H1 (cell line): Measurements from ENCODE around the gene CAPN1.

ENCODE experiments used
- CREB1 ChIP-seq: IDR thresholded peaks from 2 replicates; pipeline ENCODE4 v1.6.1; 2012; ENCODE audit warnings: inconsistent platforms
- EP300 ChIP-seq, 2 experiments: IDR thresholded peaks; 1 replicate in 1 of 2; 2 replicates in 1 of 2; pipeline ENCODE4 v1.6.1; 2011 to 2012; ENCODE audit warnings: low read depth in 2 of 2, low read length in 2 of 2, mild to moderate bottlenecking in 2 of 2, borderline replicate concordance in 1 of 2, inconsistent platforms in 1 of 2, moderate library complexity in 1 of 2
- HDAC6 ChIP-seq: IDR thresholded peaks from one replicate; pipeline ENCODE4 v1.7.1; 2012; ENCODE audit warnings: low read depth, mild to moderate bottlenecking, inconsistent platforms, low read length, moderate library complexity
- POLR2A ChIP-seq, 2 experiments: IDR thresholded peaks; 1 replicate in 1 of 2; 2 replicates in 1 of 2; pipeline ENCODE4 v1.6.1; 2011; ENCODE audit warnings: low read depth in 2 of 2, low read length in 2 of 2, mild to moderate bottlenecking in 2 of 2; ENCODE audit errors: control extremely low read depth in 1 of 2
- POLR2AphosphoS5 ChIP-seq: IDR thresholded peaks from 2 replicates; pipeline ENCODE4 v1.6.1; 2011; ENCODE audit warnings: low read depth, low read length
- TAF1 ChIP-seq: IDR thresholded peaks from 2 replicates; pipeline ENCODE4 v1.6.1; 2011; ENCODE audit warnings: mild to moderate bottlenecking, low read depth, low read length
- TF ChIP-seq, protein P1 (sequence below), 3 experiments: IDR thresholded peaks; 1 replicate in 2 of 3; 2 replicates in 1 of 3; pipeline versions ENCODE4 v1.5.1 to v1.6.1; 2011; ENCODE audit warnings: low read length in 3 of 3, mild to moderate bottlenecking in 3 of 3, inconsistent platforms in 2 of 3, low read depth in 1 of 3, moderate library complexity in 1 of 3; ENCODE audit not compliant: insufficient read depth in 1 of 3; ENCODE audit errors: control extremely low read depth in 1 of 3

- TF ChIP-seq, protein P1, sequence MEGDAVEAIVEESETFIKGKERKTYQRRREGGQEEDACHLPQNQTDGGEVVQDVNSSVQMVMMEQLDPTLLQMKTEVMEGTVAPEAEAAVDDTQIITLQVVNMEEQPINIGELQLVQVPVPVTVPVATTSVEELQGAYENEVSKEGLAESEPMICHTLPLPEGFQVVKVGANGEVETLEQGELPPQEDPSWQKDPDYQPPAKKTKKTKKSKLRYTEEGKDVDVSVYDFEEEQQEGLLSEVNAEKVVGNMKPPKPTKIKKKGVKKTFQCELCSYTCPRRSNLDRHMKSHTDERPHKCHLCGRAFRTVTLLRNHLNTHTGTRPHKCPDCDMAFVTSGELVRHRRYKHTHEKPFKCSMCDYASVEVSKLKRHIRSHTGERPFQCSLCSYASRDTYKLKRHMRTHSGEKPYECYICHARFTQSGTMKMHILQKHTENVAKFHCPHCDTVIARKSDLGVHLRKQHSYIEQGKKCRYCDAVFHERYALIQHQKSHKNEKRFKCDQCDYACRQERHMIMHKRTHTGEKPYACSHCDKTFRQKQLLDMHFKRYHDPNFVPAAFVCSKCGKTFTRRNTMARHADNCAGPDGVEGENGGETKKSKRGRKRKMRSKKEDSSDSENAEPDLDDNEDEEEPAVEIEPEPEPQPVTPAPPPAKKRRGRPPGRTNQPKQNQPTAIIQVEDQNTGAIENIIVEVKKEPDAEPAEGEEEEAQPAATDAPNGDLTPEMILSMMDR (IDR thresholded peaks at IDR 0.05; ENCODE audit: control extremely low read depth in 1 of 3, insufficient read depth in 1 of 3, low read depth in 1 of 3, low read length in 3 of 3) = no peak
- TF ChIP-seq EP300 (IDR thresholded peaks at IDR 0.05; ENCODE audit: borderline replicate concordance in 1 of 2, low read depth in 2 of 2, low read length in 2 of 2) (no peak), POLR2A (IDR thresholded peaks at IDR 0.05; ENCODE audit: control extremely low read depth in 1 of 2, low read depth in 2 of 2, low read length in 2 of 2) (no peak), TAF1 (no peak), POLR2AphosphoS5 (no peak), HDAC6 (no peak), CREB1 (no peak)
Measured at GRCh38 chr11:65206901-65207300, 25.2 kb downstream of the CAPN1 start.
